Bronchial smooth muscle cell (primary cell): ENCODE results near the gene CYP3A4. TPM values are rescaled to one million over a fixed set of nuclear protein-coding genes. Genes with fewer than 3 reads are reported as not detected.

Experiments used
- total RNA-seq: library from RNA; depleted of rRNA; stranded (reverse); fragments of >200 nt; gene quantifications from 2 replicates; pipeline ENCODE4 v1.2.1, GENCODE V29; 2014

The CYP3A4 gene
- total RNA-seq = not detected in 2 replicates

DNA sequence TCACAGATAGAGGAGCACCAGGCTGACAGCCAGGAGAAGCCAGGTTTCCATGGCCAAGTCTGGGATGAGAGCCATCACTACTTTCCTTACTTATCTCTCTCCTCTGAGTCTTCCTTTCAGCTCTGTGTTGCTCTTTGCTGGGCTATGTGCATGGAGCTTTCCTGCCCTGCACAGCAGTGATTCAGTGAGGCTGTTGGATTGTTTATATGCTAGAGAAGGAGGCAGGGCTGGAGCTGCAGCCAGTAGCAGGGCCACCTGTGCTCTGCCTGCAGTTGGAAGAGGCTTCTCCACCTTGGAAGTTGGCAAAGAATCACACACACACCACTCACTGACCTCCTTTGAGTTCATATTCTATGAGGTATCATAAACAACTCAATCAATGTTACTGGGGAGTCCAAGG is at the start of gene CYP3A4:
CYP3A4 (minus strand) TSS at position 178 of the 400 bp plus-strand sequence; CDS start at position 75, 103 bp downstream.

DNA sequence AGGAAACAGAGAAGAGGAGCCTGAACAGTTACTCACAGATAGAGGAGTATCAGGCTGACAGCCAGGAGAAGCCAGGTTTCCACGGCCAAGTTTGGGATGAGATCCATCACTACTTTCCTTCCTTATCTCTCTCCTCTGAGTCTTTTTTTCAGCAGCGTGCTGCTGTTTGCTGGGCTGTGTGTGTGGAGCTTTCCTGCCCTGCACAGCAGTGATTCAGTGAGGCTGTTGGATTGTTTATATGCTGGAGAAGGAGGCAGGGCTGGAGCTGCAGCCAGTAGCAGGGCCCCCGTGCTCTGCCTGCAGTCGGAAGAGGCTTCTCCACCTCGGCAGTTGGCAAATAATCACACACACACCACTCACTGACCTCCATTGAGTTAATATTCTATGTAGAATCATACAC is 49.0 kb downstream of the CYP3A4 start, which contains the start of gene CYP3A7:
CYP3A7 (minus strand) TSS at position 210 of the 400 bp plus-strand sequence; CDS start at position 107, 103 bp downstream.

Other genes starting within 250 kb of the CYP3A4 start
- 8.0 and 8.4 TPM in 2 replicates for gene FAM200A, start 232.1 kb downstream of the CYP3A4 start, total RNA-seq
- 38.6 and 43.2 TPM in 2 replicates for gene ZNF655, start 225.5 kb downstream of the CYP3A4 start, total RNA-seq
- gene TMEM225B, start 185.9 kb downstream of the CYP3A4 start, total RNA-seq = 1.3 and 1.5 TPM in 2 replicates
- 9.1 and 11.0 TPM in 2 replicates for gene ZSCAN25, start 167.2 kb downstream of the CYP3A4 start, total RNA-seq
- 3.1 and 3.9 TPM in 2 replicates for gene CYP3A5, start 104.2 kb downstream of the CYP3A4 start, total RNA-seq
- 0.34 and 1.1 TPM in 2 replicates for gene CYP3A7, start 49.0 kb downstream of the CYP3A4 start, total RNA-seq
- not detected in 2 replicates for gene CYP3A43, start 43.8 kb upstream of the CYP3A4 start, total RNA-seq
- gene OR2AE1, start 92.8 kb upstream of the CYP3A4 start, total RNA-seq = 0.16 and 0.34 TPM in 2 replicates
- gene TRIM4, start 135.3 kb upstream of the CYP3A4 start, total RNA-seq = 23.3 and 26.1 TPM in 2 replicates
- gene GJC3, start 145.4 kb upstream of the CYP3A4 start, total RNA-seq = not detected in 2 replicates
- not detected in 2 replicates for gene AZGP1, start 191.8 kb upstream of the CYP3A4 start, total RNA-seq
- 35.5 and 51.7 TPM in 2 replicates for gene ZKSCAN1, start 231.4 kb upstream of the CYP3A4 start, total RNA-seq